Measurements from ENCODE around the gene SAMD5. TPM values are rescaled to one million over a fixed set of nuclear protein-coding genes. Genes with fewer than 3 reads are reported as not detected.

Gene SAMD5
- total and polyA plus RNA-seq, 2 experiments from 2014 or later, result 0.03 TPM; not detected in 1

GRCh38 chr6:147504848-147505247 lies 3.6 kb upstream of the SAMD5 start (continued):
- no peak for TF ChIP-seq CTCF (conservative IDR thresholded peaks at IDR 0.05; ENCODE audit: low read depth in 2 of 2)
- TF ChIP-seq POLR2AphosphoS5 (IDR thresholded peaks at IDR 0.05; ENCODE audit: low read depth), result no peak
- no peak for TF ChIP-seq NANOG (IDR thresholded peaks at IDR 0.05; ENCODE audit: borderline replicate concordance)
- no peak for TF ChIP-seq ZNF114 (CRISPR knock-in tag; IDR thresholded peaks at IDR 0.05)
- no peak for TF ChIP-seq JUNB (IDR thresholded peaks at IDR 0.05; ENCODE audit: unreplicated experiment)
- no peak for TF ChIP-seq CREB1 (CRISPR knock-in tag; IDR thresholded peaks at IDR 0.05; ENCODE audit: low read depth)
- no peak for TF ChIP-seq STAT1 (IDR thresholded peaks at IDR 0.05; ENCODE audit: unreplicated experiment)

- Mint-ChIP-seq H3K36me3 (ENCODE audit: low read depth) (no peaks in the 10 kb centered on the region), H3K27me3 (ENCODE audit: insufficient read depth, low read depth, poor library complexity) (peaks cover 90% of the 10 kb centered on the region), H3K27ac (no peak overlapping the region), H3K4me1 (peaks cover 29% of the 10 kb centered on the region), H3K4me3 (peak overlapping the region; percentile 71), H3K9me3 (no peaks in the 10 kb centered on the region)
- Histone ChIP-seq H3F3A (replicated peaks; ENCODE audit: low read depth) (peaks cover 5% of the 10 kb centered on the region; the same call in 1 of the 2 replicates), H4K20me1 (replicated peaks; ENCODE audit: insufficient read depth) (peaks cover 24% of the 10 kb centered on the region), H3K27ac (ENCODE audit: low read depth) (no peak overlapping the region), H3K4me3 (peak overlapping the region; percentile 62), H3K4me2 (peak overlapping the region; percentile 91), H2AFZ (no peak overlapping the region), H3K9me2 (ENCODE audit: insufficient read depth) (no peaks in the 10 kb centered on the region), H3K27me3 (ENCODE audit: insufficient read depth) (peaks cover 100% of the 10 kb centered on the region), H3K79me2 (replicated peaks; ENCODE audit: insufficient read depth) (no peaks in the 10 kb centered on the region), H3K36me3 (ENCODE audit: insufficient read depth) (no peaks in the 10 kb centered on the region), H3K4me1 (ENCODE audit: insufficient read depth) (peaks cover 20% of the 10 kb centered on the region; the same call in 1 of the 2 replicates)
- TF ChIP-seq REST (IDR thresholded peaks at IDR 0.05; ENCODE audit: unreplicated experiment) (no peak), CTCF (conservative IDR thresholded peaks at IDR 0.05; ENCODE audit: low read depth in 2 of 2) (peak; percentile 76 to 96)
- ATAC-seq (peak; percentile 52), DNase-seq (ENCODE audit: low spot score) (peak; percentile 75)
These were observed 1.8 kb upstream of the SAMD5 start for GRCh38 chr6:147506704-147507114.

Data from GM23338 (cell line).